GM19099 (cell line): ENCODE measurements around the gene CHRM4.

Source experiments
- POLR2A ChIP-seq: IDR thresholded peaks from 3 replicates; pipeline ENCODE4 v1.6.1; 2011; ENCODE audit warnings: low read depth; ENCODE audit not compliant: insufficient read length; ENCODE audit errors: extremely low read depth

CHRM4 gene

GRCh38 chr11:46389450-46390330, 1.9 kb downstream of the CHRM4 start:
- no peak for TF ChIP-seq POLR2A

- no peak for TF ChIP-seq POLR2A
Observed at GRCh38 chr11:46388619-46389449, 2.7 kb downstream of the CHRM4 start.

GRCh38 chr11:46387919-46388618, 3.5 kb downstream of the CHRM4 start:
- no peak for TF ChIP-seq POLR2A

GRCh38 chr11:46387456-46387855, 4.1 kb downstream of the CHRM4 start:
- no peak for TF ChIP-seq POLR2A

DNA sequence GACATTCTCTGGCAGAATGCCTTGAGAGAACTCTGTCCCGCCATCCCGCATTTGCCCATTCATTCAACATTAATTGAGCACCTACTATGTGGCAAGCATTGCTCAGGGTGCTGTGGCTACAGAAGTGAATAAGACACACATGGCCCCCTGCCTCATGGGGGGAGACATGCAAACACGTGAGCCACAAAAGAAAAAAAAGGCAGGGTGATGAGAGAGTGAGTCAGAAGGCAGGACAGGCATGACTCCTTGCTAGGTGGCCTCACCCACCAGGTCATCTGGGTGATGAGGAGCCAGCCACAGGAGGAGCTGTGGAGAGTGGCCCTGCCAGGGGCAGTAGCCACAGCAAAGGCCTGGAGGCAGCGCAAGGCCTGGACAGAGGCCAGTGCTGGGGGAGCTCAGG, 4.9 kb downstream of the CHRM4 start:
- TF ChIP-seq POLR2A = no peak

GRCh38 chr11:46386005-46386578, 5.5 kb downstream of the CHRM4 start:
- TF ChIP-seq POLR2A = no peak

GRCh38 chr11:46385169-46386004, 6.2 kb downstream of the CHRM4 start:
- TF ChIP-seq POLR2A = no peak

DNA sequence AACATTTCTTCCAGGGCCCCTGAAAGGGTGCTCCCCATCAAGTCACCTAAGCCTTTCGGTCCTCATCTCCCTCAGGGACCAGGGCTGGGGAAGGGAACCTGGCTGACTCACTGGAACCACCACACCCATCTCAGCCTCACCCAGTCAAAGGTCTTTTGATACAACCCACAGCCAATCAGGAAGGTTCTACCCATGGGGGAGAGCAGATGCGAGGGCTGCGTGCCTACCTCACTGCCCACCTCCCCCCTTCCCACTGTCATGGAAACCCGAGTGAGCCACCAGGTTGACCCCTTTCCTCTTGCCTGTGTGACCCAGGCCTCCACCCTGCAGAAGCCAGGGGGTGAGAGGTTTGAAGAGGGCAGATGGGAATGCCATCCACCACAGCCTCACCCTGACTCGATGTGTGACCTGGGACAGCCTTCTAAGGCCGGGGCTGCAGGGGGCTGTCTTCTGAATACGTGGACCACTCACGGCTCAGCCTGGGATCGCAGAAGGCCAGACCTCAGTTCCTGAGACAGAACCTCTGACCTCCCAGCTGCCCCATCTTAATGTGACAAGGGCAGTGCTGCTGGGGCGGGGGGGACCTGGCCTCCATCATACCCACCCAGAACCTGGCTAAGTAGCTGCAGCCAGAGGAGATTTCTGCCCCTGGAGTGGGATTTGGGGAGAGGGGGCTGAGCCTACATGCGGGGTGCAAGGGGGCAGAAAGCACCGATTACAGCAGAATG, 7.4 kb downstream of the CHRM4 start:
- no peak for TF ChIP-seq POLR2A

GRCh38 chr11:46383404-46383758, 8.2 kb downstream of the CHRM4 start:
- TF ChIP-seq POLR2A = no peak

- no peak for TF ChIP-seq POLR2A
Observed at GRCh38 chr11:46382646-46383403, 8.8 kb downstream of the CHRM4 start.

GRCh38 chr11:46381819-46382645, 9.5 kb downstream of the CHRM4 start:
- no peak for TF ChIP-seq POLR2A

- no peak for TF ChIP-seq POLR2A
Observed at GRCh38 chr11:46381048-46381818, 10.3 kb downstream of the CHRM4 start, which contains the start of gene MDK. TSS of gene MDK (plus strand) at chr11:46381669. CDS start at chr11:46382058, 389 bp downstream.
